Measurements from ENCODE around the gene MCTP2.

Gene MCTP2

DNA sequence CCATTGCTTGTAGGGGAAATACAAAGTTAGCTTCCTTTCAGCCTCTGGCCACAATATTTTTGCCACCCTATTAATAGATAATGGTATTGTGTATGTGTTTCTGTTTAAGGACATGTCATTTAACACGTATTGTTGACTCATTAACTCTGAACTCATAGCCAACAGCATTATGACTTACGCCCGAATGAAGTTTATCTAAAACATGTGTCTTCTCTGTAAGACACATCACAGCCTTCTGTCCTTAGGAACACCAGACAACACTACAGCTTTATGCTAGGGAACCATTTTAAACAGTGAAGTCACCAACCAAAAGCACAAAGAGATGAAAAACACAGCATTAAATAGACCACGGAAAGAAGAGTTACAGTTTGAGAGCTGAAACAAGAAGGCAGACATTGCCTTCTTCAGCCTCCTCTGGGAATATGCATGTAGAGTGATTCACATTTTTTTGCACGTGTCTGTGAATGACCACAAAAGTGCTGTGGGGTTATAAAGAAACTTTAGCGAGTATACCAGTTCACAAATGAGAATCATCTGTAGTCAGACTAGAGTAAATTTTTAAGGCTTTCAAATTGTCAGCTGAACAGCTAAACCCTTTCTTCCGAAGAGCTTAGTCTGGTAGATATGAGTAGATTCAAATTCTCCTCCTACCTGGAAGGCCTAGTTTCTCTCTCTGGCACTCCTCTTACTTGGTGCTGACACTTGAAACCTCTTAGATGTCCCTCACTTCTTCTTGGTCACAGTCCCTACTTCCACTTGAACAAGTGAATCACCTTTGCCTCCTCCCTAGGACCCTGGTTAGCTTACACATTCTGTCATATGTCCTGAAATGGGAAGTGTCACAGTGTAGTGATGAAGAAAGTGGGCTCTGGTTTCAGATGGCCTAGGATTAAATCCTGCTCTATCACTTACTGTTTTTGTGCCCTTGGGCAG lies 32.2 kb downstream of the MCTP2 start:
- DNase-seq: no peak

DNA sequence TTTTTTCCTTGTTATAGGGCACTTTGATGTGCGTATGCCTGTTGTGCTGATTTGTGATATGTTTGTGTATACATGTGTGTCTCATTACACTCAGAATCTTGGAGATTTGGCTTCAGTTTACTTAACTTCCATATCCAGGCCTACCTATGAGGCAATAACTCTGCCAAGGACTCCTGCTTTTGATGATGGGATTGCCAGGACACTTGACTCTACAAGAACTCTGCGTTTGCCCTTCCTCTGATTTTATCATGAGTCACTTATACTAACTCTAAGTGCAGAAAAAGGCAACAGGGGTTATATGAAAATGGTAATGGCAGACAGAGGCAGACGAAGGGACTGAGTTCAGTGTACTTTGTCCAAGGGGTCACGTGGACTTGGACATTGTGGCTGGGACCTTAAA lies 33.6 kb downstream of the MCTP2 start:
- DNase-seq: no peak

- DNase-seq: no peak
These were observed 34.6 kb downstream of the MCTP2 start for GRCh38 chr15:94265982-94266381.

DNA sequence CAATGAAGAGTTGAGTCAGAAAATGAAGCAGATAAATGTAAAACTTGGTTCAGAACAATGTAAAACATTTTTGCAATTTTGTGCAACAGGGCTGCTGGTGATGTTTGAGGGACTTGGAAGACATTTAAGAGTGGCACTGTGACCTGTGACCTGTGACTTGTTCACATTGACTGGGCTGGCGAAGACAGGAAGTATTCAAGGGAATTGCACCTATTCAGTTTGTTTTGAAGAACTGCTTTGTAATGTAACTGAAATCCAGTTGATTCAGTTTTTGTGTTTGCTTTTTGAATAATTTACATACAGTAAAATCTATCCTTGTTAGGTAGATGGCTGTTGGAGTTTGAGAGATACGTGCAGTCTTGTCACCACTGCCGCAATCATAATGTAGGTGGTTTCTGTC lies 35.4 kb downstream of the MCTP2 start:
- no peak for DNase-seq

DNA sequence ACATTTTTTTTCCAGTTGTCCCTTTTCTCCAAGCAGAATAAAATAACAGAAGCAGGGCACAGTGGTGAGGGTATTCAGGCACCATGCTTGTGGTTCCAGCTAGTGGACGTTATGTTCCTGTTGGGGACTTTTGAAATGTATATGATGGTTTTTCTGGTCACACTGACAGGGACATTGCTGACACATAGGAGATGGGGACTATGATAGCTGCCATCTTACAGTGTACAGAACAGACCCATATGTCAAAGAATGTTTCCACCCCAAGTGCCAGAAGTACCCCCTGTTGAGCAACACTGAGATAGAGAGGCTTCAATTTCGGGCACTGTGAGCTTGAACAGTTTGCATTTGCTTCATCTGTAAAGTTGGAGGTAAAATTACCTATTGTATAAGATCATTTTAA lies 38.6 kb downstream of the MCTP2 start:
- DNase-seq: no peak

DNA sequence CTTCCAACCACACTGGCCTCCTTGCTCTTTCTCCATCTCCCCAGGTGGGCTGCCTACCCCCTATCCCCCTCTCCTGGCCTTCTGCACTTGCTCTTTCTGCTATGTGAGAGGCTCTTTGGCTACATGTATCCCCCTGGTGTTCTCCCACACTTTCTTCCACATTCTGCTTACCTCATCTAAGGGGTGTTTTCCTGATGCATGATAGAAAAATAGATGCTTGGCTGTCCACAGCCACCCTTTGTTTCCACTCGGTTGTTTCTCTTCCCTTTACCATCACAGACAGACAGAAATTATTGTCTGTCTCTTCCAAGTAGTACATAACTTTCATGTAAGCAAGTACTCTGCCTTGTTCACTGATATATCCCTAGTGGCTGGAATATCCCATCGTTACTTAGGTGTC lies 39.2 kb downstream of the MCTP2 start:
- DNase-seq: no peak

- no peak for DNase-seq
These were observed 41.0 kb downstream of the MCTP2 start for GRCh38 chr15:94272251-94272898.

DNA sequence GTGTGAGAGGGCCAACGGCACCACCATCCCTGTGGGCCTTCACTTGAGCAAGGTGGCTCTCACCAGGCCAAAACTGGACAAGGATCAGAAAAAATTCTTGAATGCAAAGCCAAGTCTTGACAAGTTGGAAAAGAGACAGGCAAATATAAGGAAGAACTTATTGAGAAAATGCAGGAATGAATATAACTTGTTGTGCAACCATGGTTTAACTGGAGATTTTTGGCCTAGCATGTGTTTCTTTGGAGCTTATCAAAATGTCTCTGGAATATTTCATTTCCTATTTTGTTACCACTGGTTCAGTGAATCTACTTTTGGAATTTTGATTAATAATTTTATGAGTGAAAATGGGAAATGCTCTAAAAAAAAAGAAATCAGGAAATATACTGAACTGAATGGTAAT lies 42.5 kb downstream of the MCTP2 start:
- no peak for DNase-seq

GRCh38 chr15:94274745-94275144 lies 43.4 kb downstream of the MCTP2 start:
- DNase-seq: no peak

- no peak for DNase-seq
These were observed 46.1 kb downstream of the MCTP2 start for GRCh38 chr15:94277485-94277884.

GRCh38 chr15:94279736-94280135 lies 48.4 kb downstream of the MCTP2 start:
- DNase-seq: no peak

DNA sequence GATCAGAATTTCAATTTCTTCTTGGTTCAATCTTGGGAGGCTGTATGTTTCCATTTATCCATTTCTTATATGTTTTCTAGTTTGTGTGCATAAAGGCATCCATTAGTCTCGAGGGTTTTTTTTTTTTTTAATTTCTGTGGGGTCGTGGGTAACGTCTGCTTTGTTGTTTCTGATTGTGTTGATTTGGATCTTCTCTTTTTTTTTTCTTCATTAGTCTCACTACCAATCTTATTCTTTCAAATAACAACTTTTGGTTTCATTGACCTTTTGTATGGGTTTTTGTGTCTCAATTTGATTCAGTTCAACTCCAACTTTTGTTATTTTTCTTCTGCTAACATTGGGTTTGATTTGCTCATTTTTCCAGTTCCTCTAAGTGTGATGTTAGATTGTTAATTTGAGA lies 48.9 kb downstream of the MCTP2 start:
- DNase-seq: no peak

GRCh38 chr15:94282269-94283250 lies 51.2 kb downstream of the MCTP2 start:
- no peak for DNase-seq

DNA sequence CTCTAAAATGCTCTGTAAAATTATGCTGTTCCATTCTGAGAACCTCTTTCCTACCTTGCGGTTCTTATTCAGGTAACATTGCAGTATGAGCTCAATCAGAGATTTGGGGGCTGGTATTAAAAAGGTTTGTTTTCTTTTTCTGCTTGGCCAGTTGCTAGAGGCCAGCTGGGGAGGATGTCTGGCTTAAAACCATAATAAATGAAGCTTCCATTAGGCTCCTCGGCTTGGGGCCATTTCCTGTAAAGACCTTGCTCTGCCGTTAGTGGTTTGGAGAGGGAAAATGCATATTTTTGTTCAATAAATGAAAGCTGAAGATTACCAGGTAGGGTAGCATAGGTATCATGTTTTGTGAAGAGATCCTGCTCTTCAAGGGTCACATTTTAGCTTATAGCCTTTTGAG lies 55.2 kb downstream of the MCTP2 start:
- DNase-seq: no peak

DNA sequence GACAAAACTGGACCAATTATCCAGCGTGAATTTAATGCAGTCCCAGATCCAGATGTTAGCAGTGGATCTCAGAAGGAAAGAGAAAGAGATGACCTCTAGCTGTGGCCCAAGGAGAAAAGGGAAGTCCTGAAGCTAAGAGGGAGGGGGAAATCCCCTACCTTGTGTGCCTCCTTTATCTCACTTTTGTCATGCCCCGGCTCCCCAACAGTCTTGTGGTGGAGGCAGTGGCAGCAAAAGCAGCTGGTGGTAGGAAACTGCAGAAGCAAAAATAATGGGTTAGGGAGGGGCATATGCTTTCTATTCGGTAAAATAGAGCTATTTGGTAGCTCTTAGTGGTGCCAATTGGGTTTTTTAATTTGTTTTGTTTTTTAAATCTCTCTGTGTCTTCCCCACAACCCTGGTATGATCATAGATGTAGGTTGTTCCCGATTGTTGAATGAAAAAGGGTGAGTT lies 56.5 kb downstream of the MCTP2 start:
- DNase-seq: no peak

DNA sequence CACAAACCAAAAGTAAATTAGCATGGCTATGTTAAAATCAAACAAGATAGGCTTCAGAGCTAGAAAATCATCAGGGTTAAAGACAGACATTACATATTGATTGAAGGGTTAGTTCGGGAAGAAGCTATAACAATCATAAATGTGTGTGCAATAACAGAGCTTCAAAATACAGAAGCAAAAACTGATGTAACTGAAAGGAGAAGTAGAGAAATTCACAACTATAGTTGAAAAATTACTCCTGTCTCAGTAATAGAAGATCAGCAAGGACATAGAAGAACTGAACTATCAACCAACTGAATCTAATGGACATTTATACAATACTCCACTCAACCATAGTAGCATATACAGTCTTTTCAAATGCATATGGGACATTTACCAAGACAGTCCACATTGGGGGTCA lies 59.4 kb downstream of the MCTP2 start:
- no peak for DNase-seq

- peak; percentile 71 for DNase-seq
These were observed 62.3 kb downstream of the MCTP2 start for GRCh38 chr15:94293411-94294402.

DNA sequence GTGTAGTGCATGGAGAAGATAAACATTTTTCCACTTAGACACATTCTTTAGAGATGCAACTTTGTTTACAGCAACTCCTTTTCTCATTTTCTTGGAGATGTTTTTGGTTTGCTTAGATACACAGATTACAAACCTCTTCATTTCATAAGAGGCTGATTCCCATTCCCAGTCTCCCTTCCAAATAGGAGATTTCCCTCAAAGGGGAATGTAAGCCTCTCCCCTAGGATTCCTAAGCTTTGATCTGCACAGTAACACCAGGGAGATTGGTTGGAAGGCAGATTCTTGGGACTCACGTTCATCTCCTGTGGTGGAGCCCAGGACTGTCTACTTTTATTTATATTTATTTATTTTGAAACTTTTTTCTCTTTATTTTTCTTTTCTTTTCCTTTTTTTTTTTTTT lies 63.2 kb downstream of the MCTP2 start:
- DNase-seq: peak; percentile 85

GRCh38 chr15:94295275-94295674 lies 63.9 kb downstream of the MCTP2 start:
- DNase-seq: no peak

DNA sequence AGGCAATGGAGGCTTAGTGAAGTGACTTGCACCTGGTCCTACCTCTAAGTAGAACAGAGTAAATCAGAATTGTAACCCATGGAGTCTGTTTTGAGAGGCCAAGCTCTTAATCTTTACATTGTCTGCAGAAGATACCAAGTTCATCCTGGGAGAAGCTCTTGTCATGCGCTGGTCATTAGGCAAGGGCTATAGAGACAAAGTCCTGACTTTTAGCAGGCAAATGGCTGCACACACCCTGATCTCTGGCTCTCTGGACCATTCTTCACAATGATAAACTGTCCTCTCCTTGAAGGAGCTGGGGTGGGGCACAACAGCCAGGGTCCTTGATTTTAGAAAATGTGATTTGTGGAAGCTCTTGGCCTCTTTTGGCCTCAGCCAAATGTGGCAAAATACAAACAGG lies 65.4 kb downstream of the MCTP2 start:
- no peak for DNase-seq

- no peak for DNase-seq
These were observed 66.2 kb downstream of the MCTP2 start for GRCh38 chr15:94297558-94297957.

- peak; percentile 31 for DNase-seq
These were observed 67.0 kb downstream of the MCTP2 start for GRCh38 chr15:94298364-94298763.

All from NCI-H226 (cell line).